ENCODE measurements around the gene MSN.
"Not testable (repeated sequence)": the region's sequence is repeated elsewhere in the genome, so short reads cannot be mapped to it uniquely, and the experiment has no call there.

Gene MSN

GRCh38 chrX:65723706-65724105 lies 56.3 kb downstream of the MSN start:
- no peak for DNase-seq

- no peak for DNase-seq
Measured at GRCh38 chrX:65726715-65727114, 59.3 kb downstream of the MSN start.

- no peak for DNase-seq
Measured at GRCh38 chrX:65731684-65732289, 64.3 kb downstream of the MSN start.

- no peak for DNase-seq
Measured at GRCh38 chrX:65740909-65741308, 73.5 kb downstream of the MSN start.

- DNase-seq: no peak
Measured at GRCh38 chrX:65741823-65742222, 74.4 kb downstream of the MSN start.

- no peak for DNase-seq
Measured at GRCh38 chrX:65744965-65745364, 77.5 kb downstream of the MSN start.

- DNase-seq: no peak
Measured at GRCh38 chrX:65745427-65745826, 78.0 kb downstream of the MSN start.

- DNase-seq: no peak
Measured at GRCh38 chrX:65745992-65746391, 78.5 kb downstream of the MSN start.

- no peak for DNase-seq
Measured at GRCh38 chrX:65750674-65751469, 83.4 kb downstream of the MSN start.

- DNase-seq: no peak
Measured at GRCh38 chrX:65751519-65751918, 84.1 kb downstream of the MSN start.

- DNase-seq: no peak
Measured at GRCh38 chrX:65752294-65752693, 84.8 kb downstream of the MSN start.

- no peak for DNase-seq
Measured at GRCh38 chrX:65755786-65756185, 88.3 kb downstream of the MSN start.

- DNase-seq: no peak
Measured at GRCh38 chrX:65757943-65758342, 90.5 kb downstream of the MSN start.

- DNase-seq: no peak
Measured at GRCh38 chrX:65758505-65758904, 91.1 kb downstream of the MSN start.

- DNase-seq: not testable (repeated sequence)
Measured at GRCh38 chrX:65759525-65759924, 92.1 kb downstream of the MSN start.

- DNase-seq: no peak
Measured at GRCh38 chrX:65769564-65770292, 102.3 kb downstream of the MSN start.

GRCh38 chrX:65772842-65773241 lies 105.4 kb downstream of the MSN start:
- no peak for DNase-seq

GRCh38 chrX:65781845-65782244 lies 114.4 kb downstream of the MSN start:
- DNase-seq: no peak

- no peak for DNase-seq
Measured at GRCh38 chrX:65783746-65784145, 116.3 kb downstream of the MSN start.

Data from NCI-H1930 (cell line).